Activated naive CD8-positive, alpha-beta T cell treated with anti-CD3 and anti-CD28 coated beads, Interleukin-2, amount 10 ng/mL, durations not matched to agents 7 days and 5 days (primary cell): Measurements from ENCODE around the gene DDX43. TPM values are rescaled to one million over a fixed set of nuclear protein-coding genes. Genes with fewer than 3 reads are reported as not detected.

Source experiments
- ATAC-seq: fragments of 150-1000 bp; cut with Tn5 transposase; one replicate; pipeline ENCODE4 v1.10.0; 2021; ENCODE audit warnings: low read depth, moderate library complexity
- POLR2A ChIA-PET: fragments of 350-600 bp; sonication (Branson Sonifier 250); formaldehyde crosslinking; loops from one replicate; lab custom pipeline; 2021; ENCODE audit warnings: antibody characterized with exemption; lab: Charles Lee
- DNase-seq: peaks from one replicate; pipeline ENCODE4 v3.0.0; 2021
- H3K27ac Mint-ChIP-seq: one replicate; pipeline ENCODE4 v1.8.0; 2022; ENCODE audit warnings: mild to moderate bottlenecking, mixed read lengths
- H3K27me3 Mint-ChIP-seq: one replicate; pipeline ENCODE4 v1.8.0; 2022; ENCODE audit warnings: mild to moderate bottlenecking, moderate library complexity, mixed read lengths
- H3K36me3 Mint-ChIP-seq: one replicate; pipeline ENCODE4 v1.8.0; 2021; ENCODE audit warnings: mild to moderate bottlenecking, mixed read lengths
- H3K4me1 Mint-ChIP-seq: one replicate; pipeline ENCODE4 v1.8.0; 2021; ENCODE audit warnings: mixed read lengths
- H3K4me3 Mint-ChIP-seq: one replicate; pipeline ENCODE4 v1.8.0; 2022; ENCODE audit warnings: mild to moderate bottlenecking, moderate library complexity, mixed read lengths
- H3K9me3 Mint-ChIP-seq: one replicate; pipeline ENCODE4 v1.8.0; 2021; ENCODE audit warnings: mixed read lengths
- total RNA-seq, 2 experiments: library from RNA; stranded (reverse); gene quantifications; one replicate each; pipeline ENCODE4 v1.2.3, GENCODE V29; 2021

Gene DDX43
- total RNA-seq: 1 to 10 TPM; 1.3 to 3.5 TPM

DNA sequence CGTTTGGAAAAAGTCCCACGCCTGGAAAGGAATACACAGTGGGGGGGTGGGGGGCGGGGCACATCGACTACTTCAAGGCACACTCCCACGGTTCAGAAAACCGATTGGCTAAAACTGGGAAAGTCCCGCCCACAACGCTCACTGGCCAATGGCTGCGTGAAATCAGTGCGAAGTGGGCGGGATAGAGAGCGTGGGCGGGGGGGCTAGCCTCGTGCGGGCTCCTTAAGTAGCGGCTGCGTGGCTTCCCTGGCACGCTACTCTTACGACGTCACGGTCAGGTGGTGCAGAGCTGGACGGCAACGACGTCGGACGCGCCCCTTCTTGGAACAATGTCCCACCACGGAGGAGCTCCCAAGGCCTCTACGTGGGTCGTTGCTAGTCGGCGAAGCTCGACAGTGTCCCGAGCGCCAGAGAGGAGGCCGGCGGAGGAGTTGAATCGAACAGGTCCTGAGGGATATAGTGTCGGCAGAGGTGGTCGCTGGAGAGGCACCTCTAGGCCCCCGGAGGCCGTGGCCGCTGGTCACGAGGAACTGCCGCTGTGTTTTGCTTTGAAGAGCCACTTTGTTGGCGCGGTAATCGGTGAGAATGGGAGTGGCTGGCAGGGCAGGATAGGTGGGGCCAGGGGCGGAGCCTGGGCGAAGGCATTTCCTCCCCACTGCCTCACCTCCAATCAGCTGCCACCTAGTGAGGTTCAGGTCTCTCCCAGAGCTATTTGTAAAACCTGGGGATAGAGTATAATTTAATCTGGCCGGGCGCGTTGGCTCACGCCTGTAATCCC, at the start of gene DDX43:
Gene DDX43 (plus strand): TSS at position 252 of the 778 bp plus-strand sequence. CDS start 78 bp downstream, at position 330.
- peaks cover 7% of the 10 kb centered on the region for H3K27me3 Mint-ChIP-seq
- no peaks in the 10 kb centered on the region for H3K9me3 Mint-ChIP-seq
- H3K4me3 Mint-ChIP-seq: peak within 1 kb of the TSS; percentile 80
- peaks cover 12% of the 10 kb centered on the region for H3K4me1 Mint-ChIP-seq
- DNase-seq: peak; percentile 60
- peaks cover 5% of the 10 kb centered on the region for H3K36me3 Mint-ChIP-seq
- peak; percentile 78 for ATAC-seq
- peak within 1 kb of the TSS; percentile 92 for H3K27ac Mint-ChIP-seq
- POLR2A ChIA-PET: interaction anchor here (0.6 to 1.9 kb wide), 2 partner anchors 67 to 70 kb away, joined by 3 to 5 read pairs; partner anchors contain the start of gene MTO1

DNA sequence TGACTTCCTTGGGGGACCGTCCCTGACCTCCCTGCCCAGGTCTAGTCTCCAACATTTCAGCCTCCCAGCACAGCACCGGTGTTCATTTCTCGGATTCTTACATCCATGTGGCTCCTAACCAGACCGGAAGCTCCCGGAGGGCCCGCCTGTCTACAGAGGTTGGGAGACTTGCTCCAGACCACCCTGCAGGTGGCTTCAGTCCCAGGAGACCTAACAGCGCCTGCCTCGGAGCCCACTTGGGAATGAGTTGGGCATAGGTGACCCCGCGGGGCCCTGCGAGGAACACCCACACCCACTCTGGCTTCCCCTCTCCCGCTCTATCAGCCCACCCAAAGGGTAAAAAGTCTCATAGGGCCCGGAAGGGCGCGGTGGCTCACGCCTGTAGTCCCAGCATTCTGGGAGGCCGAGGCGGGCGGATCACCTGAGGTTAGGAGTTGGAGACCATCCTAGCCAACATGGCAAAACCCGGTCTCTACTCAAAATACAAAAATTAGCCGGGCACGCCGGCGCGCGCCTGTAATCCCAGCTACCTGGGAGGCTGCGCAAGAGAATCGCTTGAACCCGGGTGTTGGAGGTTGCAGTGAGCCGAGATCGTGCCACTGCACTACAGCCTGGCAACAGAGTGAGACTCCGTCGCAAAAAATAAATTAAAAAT, 46.0 kb upstream of the DDX43 start:
- no peak overlapping the region for H3K27ac Mint-ChIP-seq
- POLR2A ChIA-PET: no interaction called here
- no peaks in the 10 kb centered on the region for H3K36me3 Mint-ChIP-seq
- peaks cover 57% of the 10 kb centered on the region for H3K27me3 Mint-ChIP-seq
- no peaks in the 10 kb centered on the region for H3K9me3 Mint-ChIP-seq
- no peak for ATAC-seq
- no peak overlapping the region for H3K4me3 Mint-ChIP-seq
- DNase-seq: no peak
- no peaks in the 10 kb centered on the region for H3K4me1 Mint-ChIP-seq

DNA sequence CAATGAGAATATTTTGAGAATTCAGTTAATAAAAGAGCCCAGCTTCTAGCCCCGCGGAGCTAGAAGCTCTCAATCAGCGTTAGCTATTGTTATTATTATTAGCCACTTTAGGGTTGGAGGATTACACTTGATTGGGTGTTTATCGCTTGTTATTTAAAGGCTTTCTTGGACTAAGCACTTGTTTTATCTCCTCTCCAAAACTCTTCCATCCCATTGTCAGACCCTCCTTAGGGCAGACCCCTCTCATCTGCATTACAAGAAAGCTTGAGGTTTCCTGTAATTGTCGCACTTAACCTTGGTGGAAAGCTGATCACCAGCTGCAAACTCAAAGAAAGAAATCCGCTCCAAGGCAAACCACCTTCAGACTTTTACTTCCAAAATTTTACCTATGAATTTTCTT, 45.3 kb upstream of the DDX43 start:
- Mint-ChIP-seq H3K27me3 (peaks cover 55% of the 10 kb centered on the region), H3K36me3 (no peaks in the 10 kb centered on the region), H3K4me1 (no peaks in the 10 kb centered on the region), H3K27ac (no peak overlapping the region), H3K9me3 (no peaks in the 10 kb centered on the region), H3K4me3 (no peak overlapping the region)
- DNase-seq: no peak
- no peak for ATAC-seq
- POLR2A ChIA-PET: no interaction called here

DNA sequence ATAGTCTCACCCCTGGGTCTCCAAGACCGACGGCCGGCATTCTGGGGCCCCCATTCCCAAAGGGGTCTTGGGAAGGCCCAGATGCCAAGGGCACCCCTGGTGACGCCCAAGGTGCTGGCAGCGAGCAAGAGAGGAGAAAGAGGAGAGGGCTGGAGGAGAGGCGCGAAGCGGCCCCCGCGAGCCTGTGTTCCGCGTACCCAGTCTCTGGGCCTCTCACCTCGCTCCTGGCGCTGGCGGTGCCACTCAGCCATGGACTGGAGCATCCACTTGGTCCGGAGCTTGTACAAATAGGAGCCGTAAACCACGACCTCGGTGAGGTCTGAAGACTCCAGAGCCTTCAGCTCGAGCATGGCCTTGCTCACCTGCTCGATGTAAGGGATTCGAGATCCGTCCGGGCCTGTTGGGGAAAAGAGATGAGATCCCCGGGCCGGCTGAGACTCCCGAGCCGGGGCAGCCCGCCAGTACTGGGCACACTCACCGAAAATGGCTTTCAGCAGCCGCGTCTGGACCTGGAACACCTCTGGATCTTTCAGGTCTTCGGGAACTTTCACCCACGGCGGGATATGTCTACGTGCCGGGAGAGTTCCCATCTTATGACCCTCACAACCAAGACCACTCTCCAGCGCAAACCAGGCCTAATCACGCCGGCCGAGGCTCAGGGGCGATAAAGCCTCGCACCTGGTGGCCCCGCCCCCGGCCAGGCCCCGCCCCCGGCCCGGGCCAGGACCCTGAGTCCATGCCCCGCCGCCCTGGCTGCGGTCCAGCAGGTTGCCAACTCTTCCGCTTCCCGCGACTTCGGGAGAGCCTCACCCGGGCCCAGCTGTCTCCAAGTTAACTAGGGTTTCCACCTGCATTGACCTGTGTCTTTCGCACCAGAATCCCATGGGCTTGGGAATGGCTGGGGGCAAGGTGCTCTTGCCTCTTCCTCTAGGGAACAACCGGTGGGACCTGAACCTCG, 40.7 kb upstream of the DDX43 start, which contains the start of gene DPPA5:
Gene DPPA5 (minus strand): TSS at position 641 of the 958 bp plus-strand sequence. CDS start 51 bp downstream, at position 590.
- POLR2A ChIA-PET: no interaction called here
- Mint-ChIP-seq H3K27ac (no peak within 1 kb of the TSS), H3K36me3 (no peaks in the 10 kb centered on the region), H3K27me3 (peaks cover 39% of the 10 kb centered on the region), H3K4me3 (no peak within 1 kb of the TSS), H3K9me3 (no peaks in the 10 kb centered on the region), H3K4me1 (no peaks in the 10 kb centered on the region)
- ATAC-seq (no peak), DNase-seq (no peak)

DNA sequence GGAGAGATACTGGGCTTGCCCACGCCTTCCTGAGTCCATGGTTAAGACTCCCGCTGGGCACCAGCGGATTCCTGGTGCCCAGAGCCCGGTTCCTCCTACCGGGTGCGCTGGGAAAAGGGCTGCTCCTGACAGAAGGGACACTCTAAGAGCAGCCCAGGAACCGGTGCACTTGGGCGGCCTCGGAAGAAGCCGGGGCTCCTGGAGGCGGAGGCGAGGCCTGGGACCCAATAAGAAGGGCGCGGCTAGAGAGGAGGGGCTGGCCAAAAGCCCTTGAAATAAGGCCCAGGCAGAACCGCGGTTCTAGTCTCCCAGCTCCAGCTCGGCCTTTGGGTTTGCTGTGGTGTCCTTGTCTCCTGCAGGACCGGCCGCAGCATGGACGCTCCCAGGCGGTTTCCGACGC, 32.3 kb upstream of the DDX43 start, which contains the start of gene KHDC3L:
Gene KHDC3L (plus strand): TSS at position 301 of the 400 bp plus-strand sequence. CDS start 72 bp downstream, at position 373.
- H3K27ac Mint-ChIP-seq: no peak within 1 kb of the TSS

DNA sequence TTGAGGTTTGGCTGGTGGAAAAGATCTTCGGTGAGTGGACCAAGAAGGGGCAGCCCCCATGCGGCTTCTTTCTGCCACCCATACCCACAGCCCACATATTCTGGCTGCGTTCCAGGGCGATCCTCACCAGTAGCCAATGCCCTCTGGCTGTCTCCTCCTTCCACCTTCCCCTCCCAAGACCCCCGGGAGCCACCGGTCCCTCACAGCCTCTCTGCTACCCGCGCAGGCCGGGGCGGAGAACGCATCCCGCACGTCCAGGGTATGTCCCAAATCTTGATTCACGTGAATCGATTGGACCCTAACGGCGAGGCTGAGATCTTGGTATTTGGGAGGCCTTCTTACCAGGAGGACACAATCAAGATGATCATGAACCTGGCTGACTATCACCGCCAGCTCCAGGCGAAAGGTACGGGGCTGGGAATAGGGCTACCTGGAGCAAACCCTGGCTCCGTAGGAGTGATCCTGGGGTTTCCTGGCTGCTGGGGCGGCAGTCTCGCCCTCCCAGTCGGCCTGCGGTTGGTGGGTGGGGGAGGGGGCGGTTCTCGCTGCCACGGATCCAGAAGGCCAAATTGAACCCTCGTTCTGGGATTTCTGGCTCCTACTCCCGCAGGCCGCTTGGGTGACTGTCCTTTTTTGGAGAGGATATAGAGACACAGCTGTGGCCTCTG, 31.6 kb upstream of the DDX43 start:
- POLR2A ChIA-PET: no interaction called here

More for the DNA sequence above, 32.3 kb upstream of the DDX43 start, which contains the start of gene KHDC3L:
- DNase-seq (no peak), ATAC-seq (no peak)
- POLR2A ChIA-PET: no interaction called here
- Mint-ChIP-seq H3K9me3 (no peaks in the 10 kb centered on the region), H3K36me3 (no peaks in the 10 kb centered on the region), H3K27me3 (peaks cover 5% of the 10 kb centered on the region), H3K4me3 (no peak within 1 kb of the TSS), H3K4me1 (no peaks in the 10 kb centered on the region)

DNA sequence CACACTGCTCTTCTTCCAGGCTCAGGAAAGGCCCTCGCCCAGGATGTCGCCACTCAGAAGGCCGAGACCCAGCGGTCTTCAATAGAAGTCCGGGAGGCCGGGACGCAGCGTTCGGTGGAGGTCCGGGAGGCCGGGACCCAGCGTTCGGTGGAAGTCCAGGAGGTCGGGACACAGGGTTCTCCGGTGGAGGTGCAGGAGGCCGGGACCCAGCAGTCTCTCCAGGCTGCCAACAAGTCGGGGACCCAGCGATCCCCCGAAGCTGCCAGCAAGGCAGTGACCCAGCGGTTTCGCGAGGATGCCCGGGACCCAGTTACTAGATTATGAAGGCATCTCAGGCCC, 31.1 kb upstream of the DDX43 start:
- DNase-seq (no peak), ATAC-seq (no peak)
- POLR2A ChIA-PET: no interaction called here
- no peaks in the 10 kb centered on the region for H3K4me1 Mint-ChIP-seq
- no peak overlapping the region for H3K4me3 Mint-ChIP-seq
- H3K27ac Mint-ChIP-seq: no peak overlapping the region
- no peaks in the 10 kb centered on the region for H3K36me3 Mint-ChIP-seq
- no peaks in the 10 kb centered on the region for H3K9me3 Mint-ChIP-seq
- peaks cover 5% of the 10 kb centered on the region for H3K27me3 Mint-ChIP-seq

More for the DNA sequence above, 31.6 kb upstream of the DDX43 start:
- ATAC-seq (no peak), DNase-seq (no peak)
- H3K27me3 Mint-ChIP-seq: peaks cover 5% of the 10 kb centered on the region
- no peaks in the 10 kb centered on the region for H3K4me1 Mint-ChIP-seq
- no peak overlapping the region for H3K4me3 Mint-ChIP-seq
- H3K9me3 Mint-ChIP-seq: no peaks in the 10 kb centered on the region
- H3K27ac Mint-ChIP-seq: no peak overlapping the region
- H3K36me3 Mint-ChIP-seq: no peaks in the 10 kb centered on the region

DNA sequence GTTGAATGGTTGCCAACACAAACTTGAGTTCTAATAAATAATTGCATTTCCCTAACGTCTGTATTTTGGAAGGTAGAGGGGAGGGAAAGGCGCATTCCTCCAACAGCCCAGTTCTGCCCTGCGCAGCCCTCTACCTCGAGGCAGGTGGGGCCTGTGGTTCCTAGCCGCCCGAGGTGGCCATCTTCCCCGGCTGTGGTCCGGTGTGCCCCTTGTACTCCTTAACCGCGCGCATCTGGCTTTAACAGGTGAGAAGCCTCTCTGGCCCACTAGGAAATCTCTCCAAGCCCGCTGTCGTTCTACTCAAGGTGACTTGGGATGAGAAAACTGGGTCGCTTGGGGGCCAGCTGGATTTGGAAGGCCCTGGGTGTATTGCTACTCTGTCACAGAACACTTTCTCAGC, 30.5 kb upstream of the DDX43 start:
- no peak for ATAC-seq
- DNase-seq: no peak
- H3K4me1 Mint-ChIP-seq: no peaks in the 10 kb centered on the region
- peaks cover 5% of the 10 kb centered on the region for H3K27me3 Mint-ChIP-seq
- H3K27ac Mint-ChIP-seq: no peak overlapping the region
- H3K36me3 Mint-ChIP-seq: no peaks in the 10 kb centered on the region
- POLR2A ChIA-PET: no interaction called here
- no peak overlapping the region for H3K4me3 Mint-ChIP-seq
- H3K9me3 Mint-ChIP-seq: no peaks in the 10 kb centered on the region

DNA sequence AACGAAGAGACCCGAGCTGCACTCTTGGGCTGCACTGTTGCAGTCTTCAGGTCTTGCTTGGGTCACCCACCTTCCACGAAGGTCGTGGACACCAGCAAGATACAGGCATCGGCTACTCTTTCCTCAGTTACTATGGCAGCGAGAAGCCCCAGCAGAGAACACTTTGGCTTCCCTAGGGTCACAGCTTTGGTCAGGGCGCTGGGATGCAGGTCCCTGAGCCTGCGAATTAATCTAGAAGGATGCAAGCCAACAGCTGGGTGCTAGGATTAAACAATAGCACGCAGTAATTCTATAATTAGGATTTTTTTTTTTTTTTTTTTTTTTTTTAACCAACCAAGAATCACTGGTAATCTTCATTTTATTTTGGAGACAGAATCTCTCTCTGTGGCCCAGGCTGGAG, 30.1 kb upstream of the DDX43 start:
- POLR2A ChIA-PET: no interaction called here

DNA sequence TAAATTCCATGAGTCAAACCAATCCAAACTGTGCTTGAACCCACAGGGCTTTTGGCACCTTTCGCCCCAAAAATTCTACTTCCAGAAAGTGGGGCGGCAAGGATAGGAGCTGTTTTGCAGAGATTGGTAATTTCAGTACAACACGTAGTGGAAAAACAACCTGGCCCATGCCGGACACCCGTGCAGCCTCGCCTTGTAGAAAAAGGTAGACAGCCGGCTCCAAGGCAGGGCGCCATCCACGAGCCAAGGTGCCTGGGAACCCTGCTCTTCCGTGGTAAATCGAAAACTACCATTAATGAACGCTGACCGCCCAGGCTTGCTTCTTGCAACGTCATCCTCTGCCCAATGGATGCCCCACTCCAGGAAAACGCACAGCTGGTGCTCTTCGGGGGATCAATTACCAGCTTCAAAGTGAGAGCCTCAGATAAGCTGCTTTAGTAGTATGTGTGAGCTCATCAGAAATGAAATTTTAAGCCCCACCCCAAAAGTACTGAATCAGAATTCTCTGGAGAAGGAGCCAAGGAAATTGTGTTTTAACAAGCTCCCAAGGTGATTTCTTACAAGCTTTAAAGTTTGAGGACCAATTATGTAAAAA, 26.8 kb upstream of the DDX43 start:
- Mint-ChIP-seq H3K27ac (no peak overlapping the region), H3K36me3 (no peaks in the 10 kb centered on the region), H3K4me3 (no peak overlapping the region), H3K9me3 (peaks cover 3% of the 10 kb centered on the region), H3K27me3 (peaks cover 5% of the 10 kb centered on the region), H3K4me1 (no peaks in the 10 kb centered on the region)
- no peak for ATAC-seq
- POLR2A ChIA-PET: no interaction called here
- DNase-seq: no peak

More for the DNA sequence above, 30.1 kb upstream of the DDX43 start:
- H3K27ac Mint-ChIP-seq: no peak overlapping the region
- H3K9me3 Mint-ChIP-seq: no peaks in the 10 kb centered on the region
- no peak for ATAC-seq
- no peak overlapping the region for H3K4me3 Mint-ChIP-seq
- DNase-seq: no peak
- H3K36me3 Mint-ChIP-seq: no peaks in the 10 kb centered on the region
- peaks cover 5% of the 10 kb centered on the region for H3K27me3 Mint-ChIP-seq
- no peaks in the 10 kb centered on the region for H3K4me1 Mint-ChIP-seq

DNA sequence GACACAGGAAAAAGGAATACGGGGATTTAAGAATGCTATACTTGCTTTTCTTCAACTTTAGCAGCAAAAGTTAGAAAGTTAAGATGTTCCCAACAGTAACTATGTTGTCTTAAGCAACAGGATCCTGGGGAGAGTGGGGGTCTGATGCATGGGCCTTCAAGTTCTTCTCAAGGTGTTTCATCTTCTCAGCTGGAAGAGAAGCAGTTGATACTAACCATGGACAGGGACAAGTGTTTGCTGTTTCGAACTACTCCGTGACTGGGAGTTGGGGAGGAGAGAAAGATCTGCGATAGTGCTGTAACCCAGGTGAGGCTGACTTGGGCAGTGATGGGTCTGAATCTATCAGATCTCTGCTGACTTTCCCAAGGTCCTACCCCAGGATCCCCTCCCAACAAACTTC, 26.0 kb upstream of the DDX43 start:
- Mint-ChIP-seq H3K4me1 (no peaks in the 10 kb centered on the region), H3K9me3 (peaks cover 3% of the 10 kb centered on the region), H3K4me3 (no peak overlapping the region), H3K27me3 (peaks cover 5% of the 10 kb centered on the region), H3K36me3 (no peaks in the 10 kb centered on the region), H3K27ac (no peak overlapping the region)
- DNase-seq: no peak
- POLR2A ChIA-PET: no interaction called here
- ATAC-seq: no peak

DNA sequence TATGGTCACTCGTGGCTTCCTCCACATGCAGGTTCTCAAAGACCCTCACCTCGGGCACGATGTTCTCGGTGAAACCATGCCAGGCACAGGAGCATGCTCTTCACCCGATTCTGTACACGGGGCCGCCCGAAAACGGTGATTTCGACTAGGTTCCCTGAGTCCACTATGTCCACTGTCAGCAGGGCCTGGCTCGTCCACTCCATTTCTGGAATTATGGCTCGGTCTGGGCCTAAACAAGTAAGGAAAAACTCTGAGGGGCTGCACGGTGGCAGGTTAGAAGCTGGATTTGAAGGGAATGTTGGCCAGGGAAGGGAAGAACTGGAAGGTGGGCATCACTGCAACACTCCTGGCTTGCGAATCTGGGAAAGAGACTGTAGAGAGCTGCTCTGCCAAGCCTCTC, 25.5 kb upstream of the DDX43 start:
- peaks cover 5% of the 10 kb centered on the region for H3K27me3 Mint-ChIP-seq
- H3K36me3 Mint-ChIP-seq: no peaks in the 10 kb centered on the region
- H3K4me3 Mint-ChIP-seq: no peak overlapping the region
- H3K9me3 Mint-ChIP-seq: peaks cover 3% of the 10 kb centered on the region
- H3K27ac Mint-ChIP-seq: no peak overlapping the region
- POLR2A ChIA-PET: no interaction called here
- no peaks in the 10 kb centered on the region for H3K4me1 Mint-ChIP-seq
- ATAC-seq (no peak), DNase-seq (no peak)
